Spleen (tissue), 11 donors: Measurements from ENCODE around the gene HOMER3. TPM values are rescaled to one million over a fixed set of nuclear protein-coding genes. Genes with fewer than 3 reads are reported as not detected.

ENCODE experiments used
- DNase-seq: peaks from one replicate; pipeline ENCODE4 v3.0.0-alpha.2; 2020
- H3K27ac ChIP-seq, 8 donors: fragments of 200-600 bp; sonication (generic) in 7 of 8; 1 replicate in 4 of 8; 2 replicates in 4 of 8; pipeline versions ENCODE4 v1.5.0 to v1.8.0; 2016 to 2021; ENCODE audit warnings: inconsistent platforms in 4 of 8, mild to moderate bottlenecking in 4 of 8, moderate library complexity in 1 of 8
- H3K27me3 ChIP-seq, 7 donors: fragments of 200-600 bp; sonication (generic) in 6 of 7; replicated peaks in 1 of 7; 1 replicate in 4 of 7; 2 replicates in 3 of 7; pipeline versions ENCODE4 v1.5.0 to v1.8.0; 2016 to 2021; ENCODE audit warnings: inconsistent platforms in 3 of 7, mild to moderate bottlenecking in 1 of 7
- H3K36me3 ChIP-seq, 6 donors: fragments of 200-600 bp; sonication (generic) in 5 of 6; 1 replicate in 4 of 6; 2 replicates in 2 of 6; pipeline versions ENCODE4 v1.5.0 to v1.8.0; 2016 to 2021; ENCODE audit warnings: inconsistent platforms in 2 of 6
- H3K4me1 ChIP-seq, 6 donors: fragments of 200-600 bp; sonication (generic) in 5 of 6; 1 replicate in 3 of 6; 2 replicates in 3 of 6; pipeline versions ENCODE4 v1.5.0 to v1.8.0; 2016 to 2021; ENCODE audit warnings: inconsistent platforms in 3 of 6
- H3K4me3 ChIP-seq, 8 donors: fragments of 200-600 bp; sonication (generic) in 7 of 8; 1 replicate in 4 of 8; 2 replicates in 4 of 8; pipeline versions ENCODE4 v1.5.0 to v1.8.0; 2016 to 2021; ENCODE audit warnings: inconsistent platforms in 4 of 8, mild to moderate bottlenecking in 4 of 8, moderate library complexity in 2 of 8
- H3K9me3 ChIP-seq, 8 donors: fragments of 200-600 bp; sonication (generic) in 7 of 8; 1 replicate in 4 of 8; 2 replicates in 4 of 8; pipeline versions ENCODE4 v1.5.0 to v1.8.0; 2016 to 2021; ENCODE audit warnings: inconsistent platforms in 4 of 8
- CTCF ChIP-seq, 11 experiments: fragments of 200-600 bp in 7 of 11; fragments of 450-650 bp in 4 of 11; sonication (generic) in 4 of 11; IDR thresholded peaks in 8 of 11; conservative IDR thresholded peaks in 3 of 11; 1 replicate in 7 of 11; 2 replicates in 4 of 11; pipeline versions ENCODE4 v1.4.0 to v1.8.0; 2016 to 2021; ENCODE audit warnings: antibody characterized with exemption in 11 of 11, inconsistent platforms in 4 of 11, mild to moderate bottlenecking in 1 of 11
- POLR2A ChIP-seq, 3 donors: fragments of 450-650 bp; IDR thresholded peaks; one replicate each; pipeline ENCODE4 v1.5.1; 2017; ENCODE audit warnings: antibody characterized with exemption in 3 of 3, mild to moderate bottlenecking in 1 of 3
- POLR2AphosphoS5 ChIP-seq, 3 donors: sonication (generic); formaldehyde crosslinking; IDR thresholded peaks; one replicate each; pipeline ENCODE4 v1.5.1; 2017; ENCODE audit warnings: antibody characterized with exemption in 3 of 3
- whole genome bisulfite sequencing, 5 donors: extraction: QIAGEN DNeasy Blood & Tissue Kit in 3 of 5; methylation state at CpG; one replicate each; pipeline versions ENCODE4 v1.1.5 to v1.1.7; 2013 to 2018; 5-methylcytosine and 5-hydroxymethylcytosine counted together
- intact Hi-C: fragments of 100-400 bp; cut with DNase I; formaldehyde crosslinking; loops from one replicate; pipeline ENCODE4 v1.15.0; 2023; ENCODE audit warnings: low total_unique reads
- polyA plus RNA-seq, 3 donors: library from polyadenylated mRNA; stranded (reverse); fragments of 200-250 nt; gene quantifications; one replicate each; pipeline ENCODE4 v1.2.1, GENCODE V29; 2013
- total RNA-seq, 7 donors: library from RNA; depleted of rRNA in 3 of 7; stranded (reverse); fragments of >200 nt in 3 of 7; fragmentation: NEBNext Ultra II Directional in 4 of 7; extraction: Animal tissue kit (Norgen Biotek cat#: 25700) in 4 of 7; gene quantifications; one replicate each; pipeline versions ENCODE4 v1.1.0 to v1.2.1, GENCODE V29; 2016 to 2021
- donor health status: healthy with polysubstance abuse.
- donor health status: DM: no; HTN: no; CAD: no; lungs with moderate emphysema.
- donor health status: DM: no; HTN: no; CAD: no.
- donor health status: Bipolar disorder and iron deficiency.
- donor health status: healthy.
- donor health status: DM: no; HTN: no; CAD: no.
- donor health status: DM: yes; HTN: yes; CAD: no.

HOMER3 gene
- total and polyA plus RNA-seq, 10 donors = 22.4 to 279 (median 86.5) TPM

GRCh38 chr19:18966307-18966706 lies 25.3 kb upstream of the HOMER3 start:
- peaks cover 0 to 5% (median 0%) of the 10 kb centered on the region in 8 donors for H3K9me3 ChIP-seq
- no peak for TF ChIP-seq POLR2A (IDR thresholded peaks at IDR 0.05)
- TF ChIP-seq CTCF (IDR thresholded peaks at IDR 0.05 in 8 of 11, conservative IDR thresholded peaks at IDR 0.05 in 3 of 11) = no peak
- no peak for TF ChIP-seq POLR2AphosphoS5 (IDR thresholded peaks at IDR 0.05)
- H3K27ac ChIP-seq = peak overlapping the region in 6 of 8 donors; percentile 73 to 91 (median 88)
- WGBS, 5 donors = 34 to 67% (median 54%) methylated on average over 4 of the region's 4 CpGs
- no peaks in the 10 kb centered on the region for H3K36me3 ChIP-seq
- H3K4me1 ChIP-seq = peaks cover 0 to 61% (median 37%) of the 10 kb centered on the region in 6 donors
- intact Hi-C loops = no loop called here
- no peak overlapping the region for H3K4me3 ChIP-seq
- H3K27me3 ChIP-seq = peaks cover 0 to 26% (median 0%) of the 10 kb centered on the region in 7 donors
- DNase-seq = no peak

- Histone ChIP-seq H3K9me3 (peaks cover 0 to 5% (median 0%) of the 10 kb centered on the region in 8 donors), H3K4me1 (peaks cover 0 to 40% (median 27%) of the 10 kb centered on the region in 6 donors), H3K27ac (no peak overlapping the region), H3K4me3 (no peak overlapping the region), H3K36me3 (no peaks in the 10 kb centered on the region), H3K27me3 (peaks cover 0 to 28% (median 0%) of the 10 kb centered on the region in 7 donors)
- DNase-seq = no peak
- WGBS, 5 donors = 87 to 96% (median 93%) methylated on average over 9 of the region's 9 CpGs
- TF ChIP-seq CTCF (IDR thresholded peaks at IDR 0.05 in 8 of 11, conservative IDR thresholded peaks at IDR 0.05 in 3 of 11) (no peak), POLR2AphosphoS5 (IDR thresholded peaks at IDR 0.05) (no peak), POLR2A (IDR thresholded peaks at IDR 0.05) (no peak)
- intact Hi-C loops = no loop called here
These were observed 23.1 kb upstream of the HOMER3 start for GRCh38 chr19:18964121-18964520.

- DNase-seq = no peak
- peaks cover 0 to 28% (median 0%) of the 10 kb centered on the region in 7 donors for H3K27me3 ChIP-seq
- H3K4me3 ChIP-seq = peak overlapping the region in 1 of 8 donors; percentile 23
- no peaks in the 10 kb centered on the region for H3K36me3 ChIP-seq
- H3K27ac ChIP-seq = no peak overlapping the region
- no peaks in the 10 kb centered on the region for H3K9me3 ChIP-seq
- WGBS, 5 donors = 25 to 28% (median 27%) methylated on average over 22 to 26 of the region's 26 CpGs
- H3K4me1 ChIP-seq = peaks cover 0 to 19% (median 11%) of the 10 kb centered on the region in 6 donors
- no peak for TF ChIP-seq CTCF (IDR thresholded peaks at IDR 0.05 in 8 of 11, conservative IDR thresholded peaks at IDR 0.05 in 3 of 11)
- TF ChIP-seq POLR2A (IDR thresholded peaks at IDR 0.05) = no peak
- no peak for TF ChIP-seq POLR2AphosphoS5 (IDR thresholded peaks at IDR 0.05)
- intact Hi-C loops = no loop called here
These were observed 21.0 kb upstream of the HOMER3 start for GRCh38 chr19:18961767-18962620.

GRCh38 chr19:18960370-18960769 lies 19.4 kb upstream of the HOMER3 start:
- no peak for DNase-seq
- no peaks in the 10 kb centered on the region for H3K36me3 ChIP-seq
- H3K9me3 ChIP-seq = no peaks in the 10 kb centered on the region
- peaks cover 0 to 28% (median 0%) of the 10 kb centered on the region in 7 donors for H3K27me3 ChIP-seq
- intact Hi-C loops = no loop called here
- peaks cover 0 to 11% (median 8%) of the 10 kb centered on the region in 6 donors for H3K4me1 ChIP-seq
- TF ChIP-seq POLR2A (IDR thresholded peaks at IDR 0.05) = no peak
- TF ChIP-seq POLR2AphosphoS5 (IDR thresholded peaks at IDR 0.05) = no peak
- no peak for TF ChIP-seq CTCF (IDR thresholded peaks at IDR 0.05 in 8 of 11, conservative IDR thresholded peaks at IDR 0.05 in 3 of 11)
- WGBS, 5 donors = 87 to 93% (median 93%) methylated on average over 4 of the region's 4 CpGs
- H3K27ac ChIP-seq = no peak overlapping the region
- no peak overlapping the region for H3K4me3 ChIP-seq
